GM12891 (cell line): ENCODE results near the gene SORL1.
A peak's percentile ranks its signal among the peaks of the same experiment; 100 is the strongest.

Source experiments
- DNase-seq: peaks from one replicate; pipeline ENCODE4 v3.0.0; 2011; ENCODE audit warnings: low spot score; ENCODE audit not compliant: insufficient read length
- FAIRE-seq: peaks from 2 replicates; lab custom pipeline; 2011; peaks lifted over from hg19 to GRCh38; lab: Jason Lieb, UNC
- PAX5 ChIP-seq: IDR thresholded peaks from 2 replicates; pipeline ENCODE4 v1.6.1; 2011; ENCODE audit warnings: low read length, moderate library complexity, mild to moderate bottlenecking; ENCODE audit not compliant: insufficient read depth, severe bottlenecking
- POLR2A ChIP-seq: IDR thresholded peaks from 2 replicates; pipeline ENCODE4 v1.6.1; 2011; ENCODE audit warnings: low read depth, low read length, control low read depth
- POLR2AphosphoS5 ChIP-seq: IDR thresholded peaks from 2 replicates; pipeline ENCODE4 v1.6.1; 2011; ENCODE audit warnings: low read depth, low read length, control low read depth
- POU2F2 ChIP-seq: IDR thresholded peaks from 2 replicates; pipeline ENCODE4 v1.6.1; 2011; ENCODE audit warnings: low read depth, mild to moderate bottlenecking, control low read depth, low read length, moderate library complexity
- SPI1 ChIP-seq: IDR thresholded peaks from 2 replicates; pipeline ENCODE4 v1.6.1; 2011; ENCODE audit warnings: low read depth, low read length, control low read depth
- TAF1 ChIP-seq: IDR thresholded peaks from 2 replicates; pipeline ENCODE4 v1.6.1; 2011; ENCODE audit warnings: low read depth, low read length, control low read depth

The SORL1 gene

GRCh38 chr11:121426476-121427399 lies 25.4 kb upstream of the SORL1 start:
- DNase-seq = no peak

GRCh38 chr11:121427400-121427744 lies 24.7 kb upstream of the SORL1 start:
- DNase-seq (no peak), FAIRE-seq (no peak)
- TF ChIP-seq SPI1 (no peak), POLR2AphosphoS5 (no peak), PAX5 (no peak), POLR2A (no peak), POU2F2 (no peak), TAF1 (no peak)

More at GRCh38 chr11:121426476-121427399, 25.4 kb upstream of the SORL1 start:
- TF ChIP-seq PAX5 (no peak), POLR2A (no peak), POLR2AphosphoS5 (no peak), SPI1 (no peak), POU2F2 (no peak), TAF1 (no peak)
- FAIRE-seq = peak; percentile 81

- no peak for DNase-seq
- TF ChIP-seq POLR2A = no peak
- TF ChIP-seq PAX5 = no peak
- TF ChIP-seq SPI1 = no peak
- no peak for TF ChIP-seq TAF1
- TF ChIP-seq POU2F2 = no peak
- no peak for TF ChIP-seq POLR2AphosphoS5
- no peak for FAIRE-seq
Observed at GRCh38 chr11:121429556-121429955, 22.6 kb upstream of the SORL1 start.

DNA sequence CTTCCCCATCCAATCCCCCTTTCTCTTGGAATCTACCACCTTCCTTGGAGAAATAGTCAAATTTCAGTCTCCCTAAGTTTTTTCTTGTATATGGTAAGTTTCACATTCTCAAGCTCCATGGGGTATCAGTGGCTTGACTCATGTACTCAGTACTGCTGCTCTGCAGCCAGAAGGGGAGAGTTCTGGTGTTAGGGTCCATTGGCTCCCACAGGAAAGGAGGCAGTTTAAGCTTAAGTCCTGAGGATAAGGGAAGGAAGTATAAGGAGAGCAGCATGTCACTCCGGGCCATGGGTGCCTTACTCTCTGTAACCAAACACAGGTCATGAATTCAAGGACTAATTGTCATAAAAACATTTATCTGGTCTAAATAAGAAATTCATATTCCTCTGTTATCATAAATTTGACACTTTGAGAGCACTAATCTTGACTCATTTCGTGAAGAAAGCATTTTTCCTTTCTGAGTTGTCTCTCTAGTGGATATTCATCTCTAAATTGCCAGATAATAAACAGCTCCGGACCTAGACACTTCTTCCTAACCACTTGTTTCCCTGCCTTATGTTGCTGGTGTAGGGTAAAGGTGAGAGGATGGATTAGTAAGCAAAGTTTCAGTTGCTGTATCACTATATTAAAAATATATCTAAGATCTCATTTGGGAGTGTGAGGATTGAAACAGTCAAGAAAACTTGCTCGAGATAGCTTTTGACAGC lies 20.1 kb upstream of the SORL1 start:
- FAIRE-seq (peak; percentile 72), DNase-seq (no peak)
- TF ChIP-seq SPI1 = no peak

DNA sequence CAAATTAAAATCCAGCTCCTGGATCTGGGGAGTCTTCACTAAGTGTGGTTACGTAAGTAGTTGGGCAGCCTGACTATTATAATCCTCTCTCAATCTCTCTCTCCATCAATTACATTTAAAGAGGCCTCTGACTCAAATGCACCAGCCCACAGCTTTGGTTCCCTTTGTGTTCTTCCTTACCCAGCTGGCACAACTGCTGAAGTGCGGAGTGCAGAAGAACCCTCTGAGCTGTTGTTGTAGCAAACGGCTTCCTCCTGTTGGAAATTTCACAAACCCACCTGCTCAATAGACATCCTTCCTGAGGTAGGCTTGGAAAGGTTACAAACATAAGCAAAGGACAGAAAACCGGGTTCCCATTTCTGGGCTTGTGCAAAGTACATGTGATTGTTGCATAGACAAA lies 17.0 kb upstream of the SORL1 start:
- TF ChIP-seq POLR2A (no peak), TAF1 (no peak), POU2F2 (no peak), SPI1 (no peak), POLR2AphosphoS5 (no peak), PAX5 (no peak)
- FAIRE-seq (no peak), DNase-seq (no peak)

GRCh38 chr11:121435551-121436511 lies 16.3 kb upstream of the SORL1 start:
- FAIRE-seq (peak; percentile 54), DNase-seq (no peak)
- TF ChIP-seq PAX5 = no peak
- no peak for TF ChIP-seq POU2F2
- no peak for TF ChIP-seq TAF1
- TF ChIP-seq POLR2AphosphoS5 = no peak
- no peak for TF ChIP-seq POLR2A
- no peak for TF ChIP-seq SPI1

- peak; percentile 85 for FAIRE-seq
- no peak for DNase-seq
- TF ChIP-seq PAX5 (no peak), POLR2A (no peak), TAF1 (no peak), POLR2AphosphoS5 (no peak), SPI1 (no peak), POU2F2 (no peak)
Observed at GRCh38 chr11:121437018-121437685, 15.0 kb upstream of the SORL1 start.

DNA sequence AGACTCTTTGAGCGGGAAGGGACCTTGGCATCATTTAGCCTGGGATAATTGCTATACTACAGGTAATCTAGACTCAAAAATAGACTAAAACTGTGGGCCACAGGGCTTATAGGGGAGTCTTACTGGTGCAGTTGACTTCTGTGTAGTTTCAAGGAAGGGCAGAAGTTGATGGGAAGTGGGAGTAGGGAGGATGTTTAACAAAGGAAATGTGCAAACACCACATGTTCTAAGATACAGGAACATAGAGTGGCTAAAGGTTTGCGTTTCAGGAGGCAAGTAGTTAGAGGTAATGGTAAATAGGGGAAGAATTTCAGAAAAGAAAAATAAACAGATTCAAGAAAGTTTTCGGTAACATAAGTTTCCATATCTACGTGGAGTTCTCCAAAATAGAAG lies 14.4 kb upstream of the SORL1 start:
- TF ChIP-seq SPI1 (0 out of 2 replicates have a peak, but pooled peaks have one; percentile 27), POLR2A (no peak)
- FAIRE-seq = peak; percentile 88
- DNase-seq = no peak

DNA sequence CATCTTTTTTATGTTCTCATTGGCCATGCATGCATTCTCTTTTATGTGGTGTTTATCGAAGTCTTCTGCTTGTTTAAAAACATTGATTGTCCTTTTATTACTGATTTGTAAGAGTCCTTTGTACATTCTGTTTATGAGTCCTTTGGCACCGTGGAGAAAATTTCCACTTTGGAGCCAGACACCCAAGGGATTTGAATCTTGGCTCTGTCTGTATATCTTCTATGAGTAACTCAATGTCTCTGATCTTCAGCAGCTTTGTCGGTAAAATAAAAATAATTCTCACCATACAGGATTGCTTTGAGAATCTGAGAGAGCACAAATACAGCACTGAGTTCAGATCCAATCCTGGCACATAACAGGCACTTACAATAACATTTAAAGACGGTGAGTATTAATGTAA lies 12.8 kb upstream of the SORL1 start:
- FAIRE-seq (no peak), DNase-seq (no peak)
- TF ChIP-seq PAX5 = no peak
- no peak for TF ChIP-seq SPI1
- TF ChIP-seq POLR2A = no peak
- no peak for TF ChIP-seq POU2F2
- TF ChIP-seq POLR2AphosphoS5 = no peak
- no peak for TF ChIP-seq TAF1
